NCI-H748 treated with DMSO at 0.1 percent for 48 hours (cell line): ENCODE results near the gene GNLY.

Experiments used
- DNase-seq: peaks from one replicate; lab custom pipeline; 2025; lab: John Stamatoyannopoulos, UW

Gene GNLY

DNA sequence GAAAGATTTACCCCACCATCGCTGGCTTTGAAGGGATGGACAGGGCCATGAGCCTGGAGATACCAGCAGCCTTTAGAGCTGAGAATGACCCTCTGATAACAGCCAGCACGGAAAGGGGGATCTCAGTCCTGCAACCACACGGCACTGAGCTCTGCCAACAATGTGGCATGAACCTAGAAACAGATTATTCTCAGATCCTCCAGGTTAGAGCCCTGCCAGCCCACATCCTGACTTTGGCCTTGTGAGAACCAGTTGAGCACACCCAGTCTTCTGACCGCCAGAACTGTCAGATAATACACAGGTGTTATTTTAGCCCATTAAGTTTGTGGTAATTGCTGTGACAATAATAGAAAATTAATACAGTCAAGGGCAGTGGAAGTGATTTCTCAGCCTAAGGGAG, 9.4 kb upstream of the GNLY start:
- peak; percentile 45 for DNase-seq

DNA sequence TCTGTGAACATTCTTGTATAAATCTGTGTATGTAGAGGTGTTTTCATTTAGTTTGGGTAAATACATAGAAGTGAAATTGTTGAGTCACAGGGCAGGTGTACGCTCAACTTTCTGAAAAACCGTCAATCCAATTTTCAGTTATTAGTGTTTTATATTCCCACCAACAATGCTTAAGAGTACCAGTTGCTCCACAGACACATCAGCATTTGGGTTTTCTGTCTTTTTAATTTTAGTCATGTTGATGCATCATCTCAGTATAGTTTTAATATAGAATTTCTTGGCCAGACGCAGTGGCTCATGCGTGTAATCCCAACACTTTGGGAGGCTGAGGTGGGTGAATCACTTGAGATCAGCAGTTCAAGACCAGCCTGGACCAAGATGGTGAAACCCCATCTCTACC, 3.2 kb upstream of the GNLY start:
- DNase-seq: no peak

DNA sequence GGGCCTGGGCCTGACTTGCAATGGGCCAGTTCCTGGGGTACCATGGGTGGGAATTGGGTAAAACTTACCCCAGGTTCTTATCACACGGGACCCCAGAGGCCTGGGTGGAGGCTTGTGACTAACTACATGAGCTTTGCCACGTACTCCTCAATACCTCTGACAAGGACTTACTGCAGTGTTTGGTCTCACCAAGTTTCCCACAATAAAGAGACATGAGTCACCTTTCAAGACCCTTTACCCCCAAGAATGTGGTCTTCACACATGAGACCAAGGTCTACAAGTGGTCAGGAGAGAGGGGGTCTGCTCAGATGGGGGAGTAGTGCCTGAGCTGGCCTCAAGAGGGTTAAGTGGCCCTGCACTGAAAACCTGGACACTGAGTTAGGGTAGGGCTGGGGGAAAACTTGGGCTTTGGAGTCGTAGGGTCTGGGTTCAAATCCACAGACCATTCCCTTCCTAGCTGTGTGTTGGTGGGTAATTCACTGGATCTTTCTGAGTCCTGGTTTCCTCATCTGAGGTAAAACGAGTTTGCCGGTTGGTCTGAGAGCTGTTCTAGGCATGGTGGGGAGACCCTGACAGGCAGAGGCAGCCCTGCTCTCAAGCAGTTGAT, 2.0 kb upstream of the GNLY start:
- no peak for DNase-seq

DNA sequence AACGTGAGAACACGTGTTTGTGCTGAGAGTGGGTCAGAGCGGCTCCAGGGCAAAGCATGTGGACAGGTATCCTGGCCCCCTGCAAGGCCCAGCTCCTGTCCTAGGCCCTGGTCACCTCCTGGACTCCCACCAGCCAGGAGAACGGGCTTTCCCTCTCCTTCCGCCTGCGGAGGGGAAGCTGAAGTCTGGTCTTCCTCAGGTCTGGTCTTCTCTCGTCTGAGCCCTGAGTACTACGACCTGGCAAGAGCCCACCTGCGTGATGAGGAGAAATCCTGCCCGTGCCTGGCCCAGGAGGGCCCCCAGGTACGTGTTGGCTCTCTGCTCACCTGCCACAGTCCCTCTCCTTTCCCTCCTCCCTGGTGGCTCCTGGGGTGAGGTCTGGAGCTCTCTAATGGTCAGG, 963 bp downstream of the GNLY start:
- DNase-seq: no peak

DNA sequence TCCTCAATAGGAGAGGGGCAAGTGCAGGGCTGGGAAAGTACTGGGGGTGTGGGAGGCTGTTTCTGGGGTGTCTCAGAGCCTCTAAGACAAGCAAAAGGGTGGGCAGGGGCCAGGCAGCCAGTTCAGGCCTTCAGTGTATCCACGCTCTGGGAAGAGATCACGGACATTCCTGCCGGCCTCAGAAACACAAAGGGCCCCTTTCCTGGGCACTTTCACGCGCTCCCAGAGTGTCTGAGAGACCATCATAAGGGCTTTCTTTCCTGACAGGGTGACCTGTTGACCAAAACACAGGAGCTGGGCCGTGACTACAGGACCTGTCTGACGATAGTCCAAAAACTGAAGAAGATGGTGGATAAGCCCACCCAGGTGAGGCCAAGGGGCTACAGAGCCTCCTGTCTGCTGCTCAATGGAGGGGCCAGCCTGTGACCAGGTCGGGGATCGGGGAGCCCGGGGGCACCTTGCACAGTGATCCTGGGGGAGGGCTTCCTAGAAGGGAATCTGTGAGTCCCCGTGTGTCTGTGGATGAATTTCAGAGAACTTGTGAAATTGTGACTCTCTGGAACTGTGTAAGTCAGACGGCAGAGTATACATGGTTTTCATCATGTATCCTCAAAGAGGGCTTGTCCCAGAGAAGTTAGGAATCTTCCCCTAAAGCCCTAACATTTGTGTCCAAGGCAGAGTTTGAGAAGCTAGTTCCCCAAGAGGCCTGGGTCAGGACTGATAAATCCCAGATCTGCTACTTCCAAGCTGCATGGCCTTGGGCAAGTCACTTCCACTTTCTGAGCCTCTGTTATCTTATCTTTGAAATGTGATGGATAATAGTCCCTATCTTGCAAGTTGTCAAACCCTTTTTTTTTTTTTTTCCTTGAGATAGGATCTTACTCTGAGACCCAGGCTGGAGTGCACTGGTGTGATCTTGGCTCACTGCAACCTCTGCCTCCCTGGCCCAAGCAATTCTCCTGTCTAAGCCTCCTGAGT, 1.8 kb downstream of the GNLY start:
- DNase-seq: no peak

DNA sequence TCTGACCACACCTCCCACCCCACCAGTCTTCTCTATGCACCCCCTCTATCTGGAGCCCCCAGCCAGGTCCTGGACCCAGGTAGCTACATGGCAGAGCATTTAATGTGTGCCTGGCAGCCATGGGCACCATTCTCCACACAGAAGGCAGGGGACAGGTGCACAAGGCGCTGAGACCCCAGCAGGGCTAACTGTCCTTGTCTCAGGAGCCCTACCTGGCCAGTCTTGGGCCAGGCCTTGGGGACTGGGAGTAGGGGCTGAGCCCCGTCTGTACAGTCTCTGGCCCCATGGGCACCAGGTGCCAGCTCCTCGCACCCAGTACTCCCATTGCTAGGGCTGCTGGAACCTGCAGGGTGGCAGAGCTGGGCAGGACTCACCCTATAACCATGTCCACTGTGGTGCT, 2.9 kb downstream of the GNLY start:
- DNase-seq: no peak

DNA sequence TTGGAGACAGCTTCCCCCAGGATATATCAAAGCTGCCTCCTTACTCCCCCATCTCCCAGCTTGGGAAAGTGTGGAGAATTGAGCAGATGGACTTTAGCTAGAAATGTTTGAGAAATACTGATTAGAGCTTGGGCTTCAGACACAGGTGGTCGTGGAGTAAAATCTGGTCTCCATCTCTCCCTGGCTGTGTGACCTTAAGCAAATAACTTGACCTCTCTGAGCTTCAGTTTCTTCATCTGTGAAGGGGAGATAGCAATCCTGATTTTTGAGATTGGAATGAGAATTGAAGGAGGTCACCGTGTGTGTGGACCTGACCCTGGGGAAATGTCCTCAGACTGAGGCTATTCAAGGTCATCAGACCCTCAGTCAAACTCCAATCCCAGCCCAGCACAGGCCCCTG, 3.6 kb downstream of the GNLY start:
- no peak for DNase-seq

DNA sequence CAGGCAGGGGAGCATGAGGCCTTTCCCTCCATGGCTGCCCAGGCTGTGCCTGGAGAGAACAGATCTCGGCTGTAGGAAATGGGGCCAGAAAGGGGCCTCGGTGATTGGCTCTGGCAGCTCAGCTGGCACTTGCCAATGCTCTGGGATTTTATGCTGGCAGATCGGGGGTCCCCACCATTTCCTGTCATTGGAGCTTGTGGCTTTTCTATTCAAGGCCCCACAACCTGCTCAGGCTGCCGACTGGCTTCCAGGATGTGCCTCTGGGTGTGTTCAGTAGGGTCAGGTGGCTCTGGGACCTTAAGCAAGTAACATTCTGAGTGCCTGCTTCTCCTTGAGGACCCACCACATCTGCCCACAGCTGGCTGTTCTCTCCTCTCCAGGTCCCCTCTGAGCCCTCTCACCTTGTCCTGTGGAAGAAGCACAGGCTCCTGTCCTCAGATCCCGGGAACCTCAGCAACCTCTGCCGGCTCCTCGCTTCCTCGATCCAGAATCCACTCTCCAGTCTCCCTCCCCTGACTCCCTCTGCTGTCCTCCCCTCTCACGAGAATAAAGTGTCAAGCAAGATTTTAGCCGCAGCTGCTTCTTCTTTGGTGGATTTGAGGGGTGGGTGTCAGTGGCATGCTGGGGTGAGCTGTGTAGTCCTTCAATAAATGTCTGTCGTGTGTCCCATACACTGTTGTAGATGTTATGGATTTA, 4.2 kb downstream of the GNLY start:
- DNase-seq: no peak

DNA sequence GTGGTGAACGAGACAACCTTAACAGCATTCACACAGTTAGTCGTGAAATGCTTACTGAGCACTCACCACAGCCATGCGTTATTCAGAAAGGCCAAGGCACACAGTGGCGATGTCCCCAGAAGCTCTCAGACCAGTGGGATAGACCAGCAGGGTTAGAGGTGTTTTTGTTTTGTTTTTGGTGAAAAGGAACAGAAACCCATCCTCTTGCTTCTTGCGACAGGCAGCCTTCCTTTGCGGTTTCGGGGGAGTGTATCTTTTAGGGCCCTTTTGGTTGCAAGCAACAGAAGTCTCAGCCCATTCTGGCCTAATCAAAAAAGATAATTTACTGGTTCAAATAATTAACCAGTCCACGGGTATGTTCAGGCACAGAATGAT, 4.7 kb downstream of the GNLY start:
- DNase-seq: no peak

DNA sequence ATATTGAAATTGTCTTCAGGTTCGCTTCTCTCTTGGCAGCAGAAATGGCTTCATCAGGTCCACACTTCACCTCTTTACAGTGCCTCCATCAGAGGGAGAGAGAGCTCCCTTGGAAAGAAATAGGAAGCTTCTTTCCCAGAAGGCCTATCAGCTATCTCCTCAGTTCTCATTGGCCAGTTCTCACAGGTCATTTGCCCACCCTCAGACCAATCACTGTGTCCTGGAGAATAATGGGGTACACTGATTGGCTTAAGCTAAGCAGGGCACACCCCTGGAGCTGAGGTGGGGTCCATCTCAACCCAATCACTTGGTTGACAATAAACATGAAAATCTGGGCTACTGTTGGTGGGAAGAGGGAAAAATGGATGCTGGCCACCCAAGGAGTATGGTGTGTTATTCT, 5.2 kb downstream of the GNLY start:
- DNase-seq: no peak

DNA sequence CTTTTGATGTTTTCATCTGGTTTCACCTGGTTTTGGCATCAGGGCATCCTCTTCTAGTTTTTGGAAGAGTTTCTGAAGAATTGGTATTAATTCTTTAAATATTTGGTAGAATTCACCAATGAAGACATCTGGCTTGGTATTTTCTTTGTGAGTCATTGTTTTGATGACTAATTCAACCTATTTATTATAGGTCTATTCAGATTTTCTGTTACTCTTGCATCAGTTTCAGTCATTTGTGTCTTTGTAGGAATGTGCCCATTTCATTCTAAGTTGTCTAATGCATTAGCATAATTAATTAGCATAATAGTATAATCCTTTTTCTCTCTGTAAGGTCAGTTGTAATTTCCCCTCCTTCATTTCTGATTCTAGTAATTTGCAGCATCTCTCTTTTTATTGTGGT, 8.0 kb downstream of the GNLY start:
- no peak for DNase-seq

DNA sequence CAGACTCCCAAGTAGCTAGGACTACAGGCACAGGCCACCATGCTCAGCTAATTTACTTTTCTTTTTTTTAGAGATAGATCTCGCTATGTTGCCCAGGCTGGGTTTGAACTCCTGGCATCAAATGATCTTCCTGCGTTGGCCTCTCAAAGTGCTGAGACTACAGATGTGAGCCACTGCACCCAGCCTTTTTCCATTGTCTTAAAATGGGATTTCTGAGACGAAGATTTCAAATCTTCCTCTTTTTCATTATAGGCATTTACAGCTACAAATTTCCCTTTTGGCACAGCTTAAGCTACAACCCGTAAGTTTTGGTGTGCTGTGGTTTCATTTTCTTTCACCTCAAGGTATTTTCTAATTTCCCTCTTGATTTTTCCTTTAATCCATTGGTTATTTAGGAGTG, 8.6 kb downstream of the GNLY start:
- no peak for DNase-seq

DNA sequence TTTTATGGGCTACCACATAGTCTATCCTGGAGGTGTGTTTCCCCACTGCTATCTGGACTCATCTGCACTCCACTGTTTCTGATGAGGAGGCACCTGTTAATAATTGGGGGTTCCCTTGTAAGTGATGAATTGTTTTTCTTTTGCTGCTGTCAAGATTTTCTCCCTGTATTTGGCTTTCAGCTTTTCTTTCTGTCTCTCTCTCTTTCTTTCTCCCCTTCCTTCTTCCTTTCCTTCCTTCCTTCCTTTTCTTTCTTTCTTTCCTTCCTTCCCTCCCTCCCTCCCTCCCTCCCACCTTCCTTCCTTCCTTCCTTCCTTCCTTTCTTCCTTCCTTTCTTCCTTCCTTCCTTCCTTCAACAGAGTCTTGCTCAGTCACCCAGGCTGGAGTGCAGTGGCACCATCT, 9.2 kb downstream of the GNLY start:
- no peak for DNase-seq

DNA sequence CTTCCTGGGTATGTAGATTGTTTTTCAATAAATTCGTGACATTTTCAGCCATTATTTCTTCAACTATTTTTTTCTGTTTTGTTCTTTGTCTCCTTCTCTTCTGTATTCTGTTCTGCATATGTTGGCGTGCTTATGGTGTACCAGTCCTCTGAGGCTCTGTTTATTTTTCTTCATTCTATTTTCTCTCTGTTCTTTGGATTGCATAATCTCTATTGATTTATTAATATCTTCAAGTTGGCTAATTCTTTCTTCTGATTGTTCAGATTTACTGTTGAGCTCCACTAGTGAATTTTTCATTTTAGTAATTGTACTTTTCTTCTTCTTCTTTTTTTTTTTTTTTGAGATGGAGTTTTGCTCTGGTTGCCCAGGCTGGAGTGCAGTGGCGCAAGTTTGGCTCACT, 9.9 kb downstream of the GNLY start:
- DNase-seq: no peak

DNA sequence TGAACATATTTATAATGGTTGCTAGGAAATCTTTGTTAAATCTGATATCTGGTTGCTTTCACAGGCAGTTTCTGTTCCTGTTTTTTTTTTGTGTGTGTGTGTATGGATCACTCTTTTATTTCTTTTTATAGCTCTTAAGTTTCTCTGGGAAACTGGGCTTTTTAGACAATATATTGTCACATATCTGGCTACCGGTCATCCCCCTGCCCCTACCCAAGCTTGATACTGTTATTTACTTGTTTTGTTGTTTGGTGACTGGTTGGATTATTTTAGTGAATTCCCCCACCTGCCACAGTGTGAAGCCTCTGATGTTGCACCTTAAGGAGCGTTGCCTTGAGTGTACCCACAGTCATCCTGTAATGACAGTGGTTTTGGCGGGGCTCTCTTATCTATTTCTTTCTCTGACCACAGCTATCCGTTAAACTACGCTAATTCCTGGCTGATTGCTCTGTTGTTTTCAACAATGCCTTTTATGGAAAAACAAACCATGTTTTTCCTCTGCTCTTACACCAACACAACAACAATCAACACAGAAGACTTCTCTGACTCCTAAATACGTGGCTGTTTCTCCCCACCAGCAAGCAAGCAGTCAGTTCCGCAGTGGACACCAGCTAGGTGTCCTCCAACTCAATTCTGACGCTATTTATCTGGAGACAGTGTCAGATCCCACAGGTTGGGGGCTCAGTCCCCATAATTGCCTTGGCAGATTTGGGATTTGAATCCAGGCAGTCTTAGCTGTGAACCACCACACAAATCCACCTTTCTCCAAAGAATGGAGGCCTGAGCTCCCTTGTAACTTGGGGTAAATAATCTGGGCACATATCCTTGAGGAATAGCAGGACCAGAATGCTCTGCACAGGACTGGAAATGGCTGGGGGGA, 10.9 kb downstream of the GNLY start:
- no peak for DNase-seq

DNA sequence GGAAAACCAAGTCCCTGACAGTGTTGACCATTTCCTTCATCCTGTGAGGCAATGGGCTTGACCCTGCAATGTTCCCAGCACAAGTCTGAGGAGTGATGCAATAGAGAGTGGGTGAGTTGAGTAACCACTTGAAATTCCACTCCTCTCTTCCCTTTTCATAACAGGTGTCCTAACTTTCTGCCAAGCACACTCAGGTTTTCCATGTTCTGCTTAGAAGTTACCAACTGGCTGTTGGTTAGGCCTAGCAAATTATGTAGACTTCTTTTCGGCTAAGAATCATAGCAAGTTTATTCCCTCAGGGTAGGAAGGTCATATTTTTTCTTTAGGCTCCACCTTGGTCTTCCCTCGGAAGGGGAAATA, 11.5 kb downstream of the GNLY start:
- no peak for DNase-seq

DNA sequence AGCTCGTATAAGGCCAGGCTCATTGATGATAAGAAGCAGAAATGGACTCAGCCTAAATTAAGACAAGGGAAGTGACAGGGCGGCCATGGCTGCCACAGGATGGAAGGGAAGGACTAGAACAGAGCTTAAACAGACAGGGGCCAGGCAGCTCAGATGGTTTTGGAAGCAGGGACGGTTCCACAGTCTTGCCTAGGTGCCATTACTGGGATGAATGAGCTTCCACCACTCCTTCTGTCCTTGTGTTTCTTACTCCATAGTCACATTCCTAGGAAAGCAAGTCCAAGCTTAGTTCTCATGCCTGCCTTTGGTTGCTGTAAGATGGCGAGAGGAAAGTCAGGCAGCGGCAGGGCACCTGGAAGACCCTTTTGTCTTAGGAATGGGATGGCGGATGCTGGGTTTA, 11.9 kb downstream of the GNLY start:
- no peak for DNase-seq

DNA sequence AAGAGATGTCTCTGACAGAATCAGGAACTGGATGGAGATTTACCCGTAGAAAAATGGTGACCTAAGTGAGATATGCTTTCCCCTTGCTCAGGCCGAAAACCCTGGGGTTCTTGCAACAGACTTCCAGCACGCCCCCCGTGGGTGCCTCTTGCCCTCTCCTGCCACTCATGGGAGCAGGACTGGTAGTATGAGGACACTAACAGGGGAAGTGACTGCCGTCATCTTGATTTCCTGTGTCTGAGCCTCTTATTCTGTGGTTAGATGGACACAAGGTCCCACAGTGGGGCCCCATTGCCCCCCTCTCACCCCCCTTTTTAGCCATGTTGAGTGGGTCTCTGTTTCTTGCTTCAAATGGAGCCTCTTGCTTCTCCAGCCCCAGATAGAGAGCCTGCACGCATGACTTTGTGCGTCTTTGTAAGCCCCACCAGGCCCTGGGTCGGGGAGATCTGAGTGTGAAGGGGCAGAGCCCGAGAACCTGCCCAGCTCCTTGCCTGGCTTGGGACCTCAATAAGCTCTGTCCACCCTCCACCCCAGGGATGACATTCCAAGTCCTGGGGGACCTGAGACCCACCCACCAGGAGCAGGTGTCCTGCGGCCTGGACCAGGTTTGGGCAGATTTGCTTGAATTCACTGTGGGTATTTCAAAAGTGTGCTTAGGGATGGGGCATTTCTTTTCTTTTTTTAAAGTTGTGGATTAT, 12.6 kb downstream of the GNLY start:
- DNase-seq: no peak

DNA sequence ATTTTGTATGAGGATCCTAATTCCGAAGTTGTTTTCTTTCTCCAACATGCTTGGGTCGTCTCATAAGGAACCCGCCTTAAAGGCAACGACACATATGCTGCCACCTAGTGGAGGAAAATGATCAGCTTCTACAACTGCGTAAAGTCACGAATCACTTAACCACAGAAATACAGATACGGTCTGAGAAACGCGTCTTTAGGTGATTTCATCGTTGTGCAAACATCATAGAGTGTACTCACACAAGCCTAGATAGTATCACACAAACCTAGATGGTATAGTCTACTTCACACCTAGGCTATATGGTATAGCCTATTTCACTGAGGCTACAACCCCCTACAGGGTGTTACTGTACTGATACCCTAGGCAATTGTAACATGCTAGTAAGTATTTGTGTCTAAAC, 13.1 kb downstream of the GNLY start:
- DNase-seq: peak; percentile 22

DNA sequence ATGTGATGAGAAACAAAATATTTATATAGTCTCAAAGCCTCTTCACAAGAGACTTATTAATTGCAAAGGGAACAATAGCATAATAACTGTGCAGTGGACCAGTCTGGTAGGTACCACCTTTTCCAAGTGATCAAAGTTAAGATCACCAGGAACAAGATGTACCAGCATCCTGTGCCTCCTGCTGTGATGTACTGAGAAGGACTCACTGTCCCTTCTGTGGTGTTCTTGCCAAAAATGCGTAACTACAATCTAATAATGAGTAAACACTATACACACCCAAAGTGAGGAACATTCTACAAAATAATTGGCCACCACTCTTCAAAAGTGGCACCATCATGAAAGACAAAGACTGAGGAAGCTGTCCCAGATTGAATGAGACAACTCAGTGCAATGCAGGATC, 14.5 kb downstream of the GNLY start:
- no peak for DNase-seq

DNA sequence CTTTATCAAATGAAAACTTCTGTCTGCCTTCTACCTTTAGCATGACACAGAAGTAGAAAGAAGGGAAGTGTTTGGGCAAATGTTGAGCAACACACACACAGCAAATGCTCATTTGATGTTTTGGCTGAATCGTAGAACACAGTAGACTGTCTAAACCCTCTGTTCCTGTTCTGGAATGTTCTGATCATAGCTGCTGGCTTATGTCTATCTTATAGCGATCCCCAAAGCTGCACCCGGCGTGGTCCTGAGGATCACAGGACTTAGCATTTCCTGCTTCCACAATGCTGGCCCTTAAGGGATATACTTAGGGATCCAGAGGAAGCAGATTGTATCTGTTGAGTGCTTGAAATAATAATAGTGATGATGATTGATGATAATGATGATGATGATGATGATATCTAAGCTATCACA, 15.2 kb downstream of the GNLY start:
- no peak for DNase-seq
